SKM-1 (cell line): ENCODE results near the gene TCOF1.

Experiments
- DNase-seq: peaks from one replicate; lab custom pipeline; 2025; ENCODE audit not compliant: unreplicated experiment; lab: John Stamatoyannopoulos, UW

The TCOF1 gene

GRCh38 chr5:150325426-150325825 is 32.1 kb upstream of the TCOF1 start:
- no peak for DNase-seq

- DNase-seq: no peak
These were observed 30.8 kb upstream of the TCOF1 start for GRCh38 chr5:150326707-150327106.

- DNase-seq: no peak
These were observed 30.4 kb upstream of the TCOF1 start for GRCh38 chr5:150327139-150327538.

GRCh38 chr5:150328515-150328914 is 29.0 kb upstream of the TCOF1 start:
- DNase-seq: no peak

GRCh38 chr5:150329038-150329437 is 28.5 kb upstream of the TCOF1 start:
- no peak for DNase-seq

- no peak for DNase-seq
These were observed 27.3 kb upstream of the TCOF1 start for GRCh38 chr5:150329881-150330876.

GRCh38 chr5:150333400-150333799 is 24.1 kb upstream of the TCOF1 start:
- no peak for DNase-seq

GRCh38 chr5:150335778-150336177 is 21.7 kb upstream of the TCOF1 start:
- DNase-seq: no peak

GRCh38 chr5:150338546-150338945 is 19.0 kb upstream of the TCOF1 start:
- DNase-seq: no peak

GRCh38 chr5:150339165-150339564 is 18.3 kb upstream of the TCOF1 start:
- DNase-seq: no peak

GRCh38 chr5:150339841-150340240 is 17.7 kb upstream of the TCOF1 start:
- no peak for DNase-seq

GRCh38 chr5:150340614-150341255 is 16.8 kb upstream of the TCOF1 start:
- no peak for DNase-seq

- DNase-seq: no peak
These were observed 16.2 kb upstream of the TCOF1 start for GRCh38 chr5:150341331-150341730.

- no peak for DNase-seq
These were observed 15.5 kb upstream of the TCOF1 start for GRCh38 chr5:150341989-150342388.

GRCh38 chr5:150342583-150342982 is 14.9 kb upstream of the TCOF1 start:
- DNase-seq: no peak

GRCh38 chr5:150343994-150344631 is 13.4 kb upstream of the TCOF1 start:
- DNase-seq: no peak

- DNase-seq: no peak
These were observed 11.8 kb upstream of the TCOF1 start for GRCh38 chr5:150345716-150346115.

- no peak for DNase-seq
These were observed 10.9 kb upstream of the TCOF1 start for GRCh38 chr5:150346592-150346991.

GRCh38 chr5:150347003-150347402 is 10.5 kb upstream of the TCOF1 start:
- no peak for DNase-seq

GRCh38 chr5:150347451-150347850 is 10.0 kb upstream of the TCOF1 start:
- DNase-seq: no peak

- no peak for DNase-seq
These were observed 7.7 kb upstream of the TCOF1 start for GRCh38 chr5:150349681-150350275.
